Stimulated activated CD8-positive, alpha-beta memory T cell treated with anti-CD3 and anti-CD28 coated beads, Interleukin-4, amount 100 ng/mL, for 24 hours (primary cell): ENCODE results near the gene DMAC2.
"Not testable (repeated sequence)": the region's sequence is repeated elsewhere in the genome, so short reads cannot be mapped to it uniquely, and the experiment has no call there.

ENCODE experiments used
- DNase-seq: peaks from one replicate; pipeline ENCODE4 v3.0.0-alpha.2; 2020; ENCODE audit warnings: low read depth

Gene DMAC2

DNA sequence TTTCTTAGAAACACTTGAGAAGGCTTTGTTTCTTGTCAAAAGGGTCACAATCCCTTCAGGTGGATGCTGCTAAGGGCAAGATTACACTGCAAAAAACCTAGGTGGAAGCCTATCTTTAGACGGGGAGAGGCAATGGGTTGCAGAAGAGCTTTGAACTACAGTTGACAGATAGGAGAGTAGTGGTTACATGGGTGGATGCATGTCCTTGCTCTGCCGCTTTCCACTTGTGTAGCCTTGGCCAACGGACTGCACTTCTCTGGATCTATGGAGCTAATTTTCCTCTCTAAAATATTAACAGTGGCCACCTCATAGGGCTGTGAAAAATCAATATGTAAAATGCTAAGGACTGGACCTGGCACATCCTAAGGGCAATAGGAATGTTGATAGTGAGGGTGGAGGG, 41.1 kb downstream of the DMAC2 start:
- DNase-seq: no peak

DNA sequence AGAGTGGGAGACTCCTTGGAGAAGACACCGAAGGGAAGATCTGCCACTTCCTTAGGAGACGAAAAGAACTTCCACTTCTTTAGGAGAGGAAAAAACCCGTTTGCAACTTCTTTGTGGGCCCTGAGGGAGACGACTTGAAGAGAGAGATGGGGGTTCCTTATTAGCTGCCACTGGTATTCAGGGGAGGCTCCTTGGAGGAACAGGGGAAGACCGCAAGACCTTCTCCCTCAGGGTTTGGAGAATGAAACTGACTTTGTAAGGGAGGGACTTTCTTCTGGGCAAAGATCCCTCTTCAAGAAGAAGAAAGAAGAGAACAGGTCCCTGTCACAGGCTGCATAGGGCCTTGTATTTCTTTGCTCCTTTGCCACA, 41.7 kb downstream of the DMAC2 start:
- DNase-seq: no peak

DNA sequence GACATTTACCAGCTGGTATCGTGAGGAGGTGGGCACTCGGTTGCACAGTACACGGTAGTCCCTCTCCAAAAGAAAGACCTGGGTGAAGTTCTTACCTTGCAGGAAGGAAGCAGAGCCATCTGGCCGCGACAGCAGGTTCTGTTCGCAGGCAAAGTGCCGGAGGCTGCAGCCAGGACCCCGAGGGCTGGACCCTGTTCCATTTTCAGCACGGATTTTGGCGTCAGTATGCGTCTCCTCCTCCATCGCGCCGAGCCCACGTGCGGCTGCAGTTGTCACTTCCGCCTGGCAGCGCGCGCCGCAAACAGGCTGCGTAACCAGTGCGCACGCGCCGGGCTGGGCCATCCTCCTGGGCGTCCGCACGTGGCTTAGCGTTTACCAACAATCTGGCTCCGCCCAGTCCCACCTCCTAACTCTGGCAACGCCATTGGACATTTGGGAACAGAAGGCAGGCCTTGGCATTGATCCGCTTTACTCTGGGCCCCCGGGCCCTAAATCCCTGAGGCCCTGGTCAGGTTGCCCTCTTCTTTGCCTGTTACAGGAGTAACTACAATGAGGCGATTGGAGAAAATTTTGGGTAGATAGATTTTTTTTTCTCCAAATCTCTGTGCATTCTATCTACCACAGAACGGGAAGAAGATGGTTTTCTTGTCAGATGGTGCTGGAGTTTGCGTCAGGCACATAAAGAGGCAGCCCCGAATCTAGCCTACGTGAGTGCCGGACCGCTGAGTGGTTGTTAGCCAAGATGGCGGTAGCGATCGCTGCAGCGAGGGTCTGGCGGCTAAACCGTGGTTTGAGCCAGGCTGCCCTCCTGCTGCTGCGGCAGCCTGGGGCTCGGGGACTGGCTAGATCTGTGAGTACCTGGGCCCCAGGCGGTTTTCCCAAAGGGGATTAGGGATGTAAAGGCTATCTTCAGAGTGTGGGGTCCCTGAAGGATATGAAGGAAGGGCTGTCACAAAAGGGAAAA, 42.3 kb downstream of the DMAC2 start, which contains the start of the genes BCKDHA and EXOSC5:
TSS of gene BCKDHA (plus strand) at position 733 of the 964 bp plus-strand sequence. CDS start at position 743, 10 bp downstream.
TSS of gene EXOSC5 (minus strand) at position 274 of the 964 bp plus-strand sequence. CDS start at position 243, 31 bp downstream.
- DNase-seq: peak; percentile 98

DNA sequence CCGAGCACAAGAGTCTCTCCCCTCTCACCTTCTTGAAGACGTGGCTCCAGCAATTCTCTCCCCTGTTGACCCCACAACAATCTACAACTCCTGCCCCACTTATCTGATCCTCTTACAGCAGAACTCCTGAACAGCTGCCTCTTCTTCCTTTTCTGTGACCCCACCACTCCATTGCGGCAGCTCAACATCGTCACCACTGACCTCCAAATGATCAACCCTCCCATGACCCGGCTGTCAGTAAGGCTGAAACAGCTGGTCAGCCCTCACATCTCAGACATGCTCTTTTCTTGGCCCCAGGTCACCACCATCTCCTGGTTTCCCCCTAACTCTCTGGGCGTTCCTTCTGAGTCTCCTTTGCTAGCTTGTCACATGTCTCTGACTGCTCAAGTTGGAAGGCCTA, 44.4 kb downstream of the DMAC2 start:
- DNase-seq: no peak

DNA sequence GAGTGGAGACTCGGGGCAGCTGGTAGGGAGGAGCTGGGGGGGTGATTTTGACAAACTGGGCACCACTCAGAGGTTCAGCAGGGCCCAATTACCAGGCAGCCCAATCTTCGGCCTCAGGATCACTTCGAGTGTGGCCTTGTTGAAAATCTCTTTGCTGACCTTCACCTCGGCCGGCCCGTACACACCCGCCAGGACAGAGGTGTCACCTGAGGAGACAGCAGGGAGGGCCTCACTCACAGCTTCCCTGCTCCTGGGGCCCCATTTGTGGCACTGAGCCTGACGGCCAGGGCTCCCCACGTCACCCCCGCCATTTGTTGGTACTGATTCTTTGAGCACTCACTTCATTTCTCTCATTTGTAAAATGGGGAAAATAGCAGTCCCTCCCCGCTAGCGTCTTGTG, 46.9 kb downstream of the DMAC2 start:
- DNase-seq: no peak

DNA sequence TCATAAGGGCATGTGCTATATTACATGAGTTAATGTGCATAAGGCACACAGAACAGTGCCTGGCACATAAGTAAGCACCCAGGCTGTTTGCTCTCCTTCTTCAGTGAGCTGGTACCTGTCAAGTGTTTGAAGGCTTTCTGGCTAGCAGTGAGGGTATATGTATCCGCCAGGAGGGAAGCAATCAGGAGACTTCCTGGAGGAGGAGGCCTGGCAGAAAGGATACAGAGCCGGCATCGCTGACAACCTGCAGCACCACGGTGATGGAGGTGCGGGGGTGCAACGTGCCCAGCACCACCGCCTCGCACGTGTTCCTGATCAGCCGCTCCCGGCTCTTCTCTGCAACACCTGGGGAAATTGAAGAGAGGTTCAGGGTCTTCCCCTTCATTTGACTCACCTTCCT, 48.1 kb downstream of the DMAC2 start:
- no peak for DNase-seq

DNA sequence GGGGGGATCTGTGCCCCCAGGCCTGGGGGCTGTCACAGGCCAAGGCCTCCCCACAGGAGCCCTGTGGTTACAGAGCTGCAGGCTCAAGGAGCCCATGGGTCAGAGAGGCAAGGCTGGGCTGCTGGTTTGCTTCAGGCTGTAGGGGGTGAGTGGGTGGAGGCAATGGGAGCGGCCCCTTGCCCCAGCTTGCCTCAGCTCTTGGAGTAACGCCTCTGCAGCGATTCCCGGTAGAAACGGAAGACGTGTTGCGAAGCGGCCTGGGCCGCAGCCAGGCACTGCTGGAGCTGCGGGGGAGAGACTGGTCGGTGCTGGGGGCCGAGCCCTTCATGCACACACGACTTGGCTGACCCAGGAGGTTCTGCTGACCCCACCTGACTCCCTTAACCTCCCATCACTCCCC, 53.3 kb downstream of the DMAC2 start:
- no peak for DNase-seq

DNA sequence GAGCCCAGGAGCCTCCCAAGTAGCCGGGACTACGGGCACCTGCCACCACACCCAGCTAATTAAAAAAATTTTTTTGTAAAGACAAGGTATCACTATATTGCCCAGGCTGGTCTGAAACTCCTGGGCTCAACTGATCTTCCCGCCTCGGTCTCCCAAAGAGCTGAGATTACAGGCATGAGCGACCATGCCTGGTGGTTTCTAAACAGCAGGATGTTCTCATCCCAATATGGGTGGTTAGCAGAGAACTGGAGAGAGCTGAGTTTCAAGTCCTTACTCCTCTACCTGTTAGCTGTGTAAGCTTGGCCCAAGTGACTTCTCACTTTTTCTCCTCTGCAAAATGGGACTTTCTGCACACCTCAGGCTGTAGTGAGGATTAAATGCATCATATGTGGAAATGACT, 55.4 kb downstream of the DMAC2 start:
- DNase-seq: no peak

DNA sequence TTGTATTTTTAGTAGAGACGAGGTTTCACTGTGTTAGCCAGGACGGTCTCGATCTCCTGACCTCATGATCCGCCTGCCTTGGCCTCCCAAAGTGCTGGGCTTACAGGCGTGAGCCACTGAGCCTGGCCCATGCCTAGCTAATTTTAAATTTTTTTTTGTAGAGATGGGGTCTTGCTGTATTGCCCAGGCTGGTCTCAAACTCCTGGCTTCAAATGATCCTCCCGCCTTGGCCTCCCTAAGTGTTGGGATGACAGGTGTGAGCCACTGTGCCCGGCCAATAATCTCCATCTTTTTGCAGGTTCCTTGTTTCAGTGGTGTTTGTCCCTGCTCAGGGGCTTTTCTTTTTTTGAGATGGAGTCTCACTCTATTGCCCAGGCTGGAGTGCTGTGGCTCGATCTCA, 58.2 kb downstream of the DMAC2 start:
- not testable (repeated sequence) for DNase-seq
